PC-9 (cell line): Measurements from ENCODE around the gene RNF186. TPM values are rescaled to one million over a fixed set of nuclear protein-coding genes. Genes with fewer than 3 reads are reported as not detected.

ENCODE experiments used
- BruUV-seq: library from RNA; stranded (reverse); fragments of 400-500 nt; replicated peaks from 2 replicates; lab custom pipeline; 2021; lab: Mats Ljungman, UMichigan
- CTCF ChIA-PET: fragments of 300-600 bp; sonication (Branson Sonifier 250); formaldehyde crosslinking; loops from one replicate; lab custom pipeline; 2022; ENCODE audit warnings: antibody characterized with exemption; lab: Charles Lee
- POLR2A ChIA-PET: fragments of 300-600 bp; sonication (Branson Sonifier 250); formaldehyde crosslinking; loops from one replicate; lab custom pipeline; 2022; ENCODE audit warnings: antibody characterized with exemption; ENCODE audit not compliant: unreplicated experiment; lab: Charles Lee
- DNase-seq, 2 experiments: peaks; one replicate each; pipeline versions ENCODE4 v3.0.0 to v3.0.0-alpha.2; 2015 to 2022; ENCODE audit warnings: mixed read lengths in 1 of 2
- H2AFZ ChIP-seq: fragments of 200-600 bp; sonication (generic); 2 replicates; pipeline ENCODE4 v1.8.1; 2017; ENCODE audit warnings: antibody characterized with exemption
- H3F3A ChIP-seq: fragments of 200-600 bp; sonication (generic); 2 replicates; pipeline ENCODE4 v1.8.1; 2017; ENCODE audit warnings: antibody characterized with exemption, mild to moderate bottlenecking, low read depth; ENCODE audit not compliant: insufficient read depth
- H3K27ac ChIP-seq: fragments of 200-600 bp; sonication (generic); 2 replicates; pipeline ENCODE4 v1.6.1; 2016; ENCODE audit warnings: mixed run types
- H3K27me3 ChIP-seq: fragments of 200-600 bp; sonication (generic); 2 replicates; pipeline ENCODE4 v1.6.1; 2016; ENCODE audit warnings: low read depth, mixed run types; ENCODE audit not compliant: insufficient read depth
- H3K36me3 ChIP-seq: fragments of 200-600 bp; sonication (generic); 2 replicates; pipeline ENCODE4 v1.6.1; 2016; ENCODE audit warnings: low read depth, mixed run types
- H3K4me1 ChIP-seq: fragments of 200-600 bp; sonication (generic); replicated peaks from 2 replicates; pipeline ENCODE4 v1.6.1; 2016; ENCODE audit warnings: mixed run types; ENCODE audit not compliant: insufficient read depth
- H3K4me2 ChIP-seq: fragments of 200-600 bp; sonication (generic); 2 replicates; pipeline ENCODE4 v1.6.1; 2017; ENCODE audit warnings: mixed run types
- H3K4me3 ChIP-seq: fragments of 200-600 bp; sonication (generic); 2 replicates; pipeline ENCODE4 v1.6.1; 2016; ENCODE audit warnings: mixed run types
- H3K79me2 ChIP-seq: fragments of 200-600 bp; sonication (generic); 2 replicates; pipeline ENCODE4 v1.6.1; 2017; ENCODE audit warnings: low read depth, mixed run types
- H3K9me2 ChIP-seq: fragments of 200-600 bp; sonication (generic); 2 replicates; pipeline ENCODE4 v1.8.1; 2017; ENCODE audit warnings: mild to moderate bottlenecking; ENCODE audit not compliant: insufficient read depth
- H3K9me3 ChIP-seq: fragments of 200-600 bp; sonication (generic); 2 replicates; pipeline ENCODE4 v1.8.1; 2016; ENCODE audit warnings: low read depth; ENCODE audit not compliant: insufficient read depth
- H4K20me1 ChIP-seq: fragments of 200-600 bp; sonication (generic); 2 replicates; pipeline ENCODE4 v1.8.1; 2017; ENCODE audit not compliant: insufficient read depth
- EZH2 ChIP-seq: fragments of 200-600 bp; sonication (generic); IDR thresholded peaks from 2 replicates; pipeline ENCODE4 v1.8.0; 2017; ENCODE audit warnings: antibody characterized with exemption, low read depth
- intact Hi-C: fragments of 100-400 bp; cut with micrococcal nuclease; formaldehyde crosslinking; loops from one replicate; pipeline ENCODE4 v1.10.0; 2022; ENCODE audit not compliant: unreplicated experiment
- total RNA-seq: library from RNA; stranded (reverse); gene quantifications from 2 replicates; pipeline ENCODE4 v1.2.3, GENCODE V29; 2021
- TF ChIP-seq, protein P1 (sequence below): fragments of 200-600 bp; sonication (generic); conservative IDR thresholded peaks from 2 replicates; pipeline ENCODE4 v1.6.1; 2017; ENCODE audit warnings: mixed run types, antibody characterized with exemption, mild to moderate bottlenecking, moderate library complexity

The RNF186 gene
- total RNA-seq, 1 experiment from 2014 or later = not detected

DNA sequence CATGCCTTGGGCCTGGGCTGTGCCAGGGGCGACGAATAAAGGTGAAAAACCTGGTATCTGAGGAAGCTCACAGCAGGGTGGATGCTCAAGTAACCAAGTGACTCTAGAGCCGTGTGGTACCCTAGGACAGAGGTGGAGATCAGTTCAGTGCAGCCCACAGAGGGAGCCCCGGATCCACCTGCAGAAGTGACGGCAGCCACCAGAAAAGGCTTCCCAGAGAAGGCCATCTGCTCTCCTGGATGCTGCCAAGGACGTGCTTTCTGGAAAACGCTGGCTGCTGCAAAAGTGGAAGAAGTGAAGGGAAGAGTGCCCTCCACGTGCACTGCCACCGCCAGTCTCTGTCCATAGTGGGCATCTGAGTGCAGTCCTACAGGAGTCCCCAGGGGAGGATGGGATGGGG, 43.0 kb downstream of the RNF186 start:
- Histone ChIP-seq H4K20me1 (no peaks in the 10 kb centered on the region), H3K9me3 (no peaks in the 10 kb centered on the region), H2AFZ (no peak overlapping the region), H3K9me2 (no peaks in the 10 kb centered on the region), H3K4me1 (no peaks in the 10 kb centered on the region; the same call in 1 of the 2 replicates), H3K27ac (no peak overlapping the region), H3K27me3 (no peaks in the 10 kb centered on the region), H3F3A (no peaks in the 10 kb centered on the region), H3K4me2 (no peak overlapping the region), H3K79me2 (no peaks in the 10 kb centered on the region), H3K36me3 (no peaks in the 10 kb centered on the region), H3K4me3 (no peak overlapping the region)
- ChIA-PET CTCF (no interaction called here), POLR2A (no interaction called here)
- TF ChIP-seq EZH2 = no peak
- TF ChIP-seq, protein P1, sequence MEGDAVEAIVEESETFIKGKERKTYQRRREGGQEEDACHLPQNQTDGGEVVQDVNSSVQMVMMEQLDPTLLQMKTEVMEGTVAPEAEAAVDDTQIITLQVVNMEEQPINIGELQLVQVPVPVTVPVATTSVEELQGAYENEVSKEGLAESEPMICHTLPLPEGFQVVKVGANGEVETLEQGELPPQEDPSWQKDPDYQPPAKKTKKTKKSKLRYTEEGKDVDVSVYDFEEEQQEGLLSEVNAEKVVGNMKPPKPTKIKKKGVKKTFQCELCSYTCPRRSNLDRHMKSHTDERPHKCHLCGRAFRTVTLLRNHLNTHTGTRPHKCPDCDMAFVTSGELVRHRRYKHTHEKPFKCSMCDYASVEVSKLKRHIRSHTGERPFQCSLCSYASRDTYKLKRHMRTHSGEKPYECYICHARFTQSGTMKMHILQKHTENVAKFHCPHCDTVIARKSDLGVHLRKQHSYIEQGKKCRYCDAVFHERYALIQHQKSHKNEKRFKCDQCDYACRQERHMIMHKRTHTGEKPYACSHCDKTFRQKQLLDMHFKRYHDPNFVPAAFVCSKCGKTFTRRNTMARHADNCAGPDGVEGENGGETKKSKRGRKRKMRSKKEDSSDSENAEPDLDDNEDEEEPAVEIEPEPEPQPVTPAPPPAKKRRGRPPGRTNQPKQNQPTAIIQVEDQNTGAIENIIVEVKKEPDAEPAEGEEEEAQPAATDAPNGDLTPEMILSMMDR = no peak
- intact Hi-C loops = no loop called here
- DNase-seq = no peak
- no TSS peak for BruUV-seq

DNA sequence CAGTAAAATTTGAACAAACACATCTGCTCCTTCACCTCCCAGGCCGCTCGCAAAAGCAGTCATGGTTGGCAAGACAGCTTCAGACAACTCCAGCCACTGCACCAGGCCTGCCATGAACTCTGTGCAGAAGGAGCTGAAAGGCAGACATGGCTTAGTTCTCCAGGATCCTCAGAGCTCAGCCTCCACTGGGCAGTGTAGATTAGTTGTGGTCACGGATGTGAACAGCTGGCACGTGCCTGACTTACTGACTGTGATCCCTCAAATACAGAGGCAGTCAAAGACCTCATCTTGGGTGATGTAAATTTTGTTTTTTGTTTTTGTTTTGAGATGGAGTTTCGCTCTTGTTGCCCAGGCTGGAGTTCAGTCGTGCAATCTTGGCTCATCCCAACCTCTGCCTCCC, 43.7 kb downstream of the RNF186 start:
- ChIA-PET CTCF (no interaction called here), POLR2A (no interaction called here)
- TF ChIP-seq, protein P1 = no peak
- no peak for TF ChIP-seq EZH2
- intact Hi-C loops = no loop called here
- Histone ChIP-seq H3K4me1 (peaks cover 1% of the 10 kb centered on the region), H3K4me3 (no peak overlapping the region), H3K27me3 (no peaks in the 10 kb centered on the region), H3K27ac (no peak overlapping the region), H3K9me3 (no peaks in the 10 kb centered on the region), H3K9me2 (no peaks in the 10 kb centered on the region), H3K79me2 (no peaks in the 10 kb centered on the region), H2AFZ (no peak overlapping the region), H3K36me3 (no peaks in the 10 kb centered on the region), H4K20me1 (no peaks in the 10 kb centered on the region), H3K4me2 (no peak overlapping the region), H3F3A (peaks cover 1% of the 10 kb centered on the region; the same call in 1 of the 2 replicates)
- DNase-seq = no peak
- BruUV-seq = no TSS peak

DNA sequence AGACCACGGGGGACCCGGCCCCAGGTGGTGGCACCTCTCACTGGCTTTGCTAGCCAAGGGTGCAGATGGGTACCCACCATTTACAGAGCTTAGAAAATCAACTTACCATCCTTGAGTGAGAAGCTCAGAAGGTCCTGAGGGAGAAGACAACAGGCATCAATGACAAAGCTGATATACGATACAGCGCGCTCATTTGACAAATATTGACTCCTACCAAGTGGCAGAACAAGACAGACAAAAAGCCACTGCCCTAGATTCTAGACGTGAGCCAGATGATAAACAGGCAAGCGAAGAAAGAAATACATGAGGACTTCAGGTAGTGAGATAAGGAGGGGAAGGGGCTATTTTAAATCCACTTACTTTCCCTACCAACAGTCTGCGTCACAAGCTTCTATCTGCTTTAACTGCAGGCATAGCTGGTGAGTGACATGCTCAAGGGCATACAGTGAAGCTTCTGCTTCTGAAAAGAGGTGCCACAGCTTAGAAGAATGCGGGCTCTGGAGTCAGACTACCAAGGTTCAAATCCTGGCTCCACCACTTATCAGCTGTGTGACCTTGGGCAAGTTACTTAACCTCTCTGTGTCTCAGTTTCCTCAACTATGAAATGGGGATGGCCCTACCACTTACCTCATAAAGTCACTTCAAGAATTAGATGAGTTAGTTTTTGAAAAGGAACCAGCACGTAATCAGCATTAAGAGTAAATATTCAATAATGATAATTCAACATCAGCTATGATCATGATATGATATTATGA, 44.5 kb downstream of the RNF186 start:
- Histone ChIP-seq H3K4me2 (no peak overlapping the region), H3K4me1 (peaks cover 9% of the 10 kb centered on the region), H3F3A (peaks cover 8% of the 10 kb centered on the region; the same call in 1 of the 2 replicates), H3K36me3 (no peaks in the 10 kb centered on the region), H3K4me3 (no peak overlapping the region), H2AFZ (no peak overlapping the region), H3K27ac (no peak overlapping the region), H3K9me2 (no peaks in the 10 kb centered on the region), H4K20me1 (no peaks in the 10 kb centered on the region), H3K9me3 (no peaks in the 10 kb centered on the region), H3K27me3 (no peaks in the 10 kb centered on the region), H3K79me2 (no peaks in the 10 kb centered on the region)
- no TSS peak for BruUV-seq
- no peak for DNase-seq
- TF ChIP-seq EZH2 = no peak
- TF ChIP-seq, protein P1 = no peak
- ChIA-PET POLR2A (interaction anchor here (0.6 kb wide), 2 partner anchors 11 to 571 kb away, joined by 3 to 5 read pairs; no protein-coding TSS in a partner anchor), CTCF (no interaction called here)
- intact Hi-C loops = no loop called here
